OCI-LY1 (cell line): ENCODE results near the gene PLA2G4B.

ENCODE experiments used
- CTCF ChIP-seq: fragments of 200-600 bp; sonication (generic), shearing (Covaris generic); IDR thresholded peaks from 2 replicates; pipeline ENCODE4 v1.5.1; 2017; ENCODE audit warnings: mild to moderate bottlenecking, antibody characterized with exemption, low read length, moderate library complexity, mixed read lengths
- EZH2 ChIP-seq: fragments of 200-600 bp; sonication (generic), shearing (Covaris generic); IDR thresholded peaks from 2 replicates; pipeline ENCODE4 v1.8.0; 2017; ENCODE audit warnings: borderline replicate concordance, mixed run types, mild to moderate bottlenecking, antibody characterized with exemption, low read length, moderate library complexity, mixed read lengths

GRCh38 chr15:41853831-41854230, 15.2 kb downstream of the PLA2G4B start:
- no peak for TF ChIP-seq CTCF
- no peak for TF ChIP-seq EZH2
